WTC11 (cell line): ENCODE measurements around the gene PSMB2. TPM values are rescaled to one million over a fixed set of nuclear protein-coding genes. Genes with fewer than 3 reads are reported as not detected.
"Not testable (repeated sequence)": the region's sequence is repeated elsewhere in the genome, so short reads cannot be mapped to it uniquely, and the experiment has no call there.

ENCODE experiments used
- ATAC-seq: fragments of 200-7000 bp; cut with Tn5 transposase; 2 replicates; pipeline ENCODE4 v1.10.0; 2021; ENCODE audit warnings: mild to moderate bottlenecking, moderate library complexity
- CTCF ChIA-PET: fragments of 300-600 bp; sonication (Branson Sonifier 250); formaldehyde crosslinking; loops from one replicate; lab custom pipeline; 2021; ENCODE audit warnings: antibody characterized with exemption; lab: Charles Lee
- POLR2A ChIA-PET: fragments of 350-600 bp; sonication (Branson Sonifier 250); formaldehyde crosslinking; loops from one replicate; lab custom pipeline; 2021; ENCODE audit warnings: antibody characterized with exemption; lab: Charles Lee
- DNase-seq: peaks from one replicate; pipeline ENCODE4 v3.0.0; 2021; ENCODE audit warnings: low spot score
- H3K27ac Mint-ChIP-seq: 2 replicates; pipeline ENCODE4 v1.8.0; 2021; ENCODE audit warnings: mixed read lengths
- H3K27me3 Mint-ChIP-seq: 2 replicates; pipeline ENCODE4 v1.8.0; 2021; ENCODE audit warnings: low read depth, mild to moderate bottlenecking, moderate library complexity, mixed read lengths
- H3K36me3 Mint-ChIP-seq: 2 replicates; pipeline ENCODE4 v1.8.0; 2021; ENCODE audit warnings: mixed read lengths
- H3K4me1 Mint-ChIP-seq: 2 replicates; pipeline ENCODE4 v1.8.0; 2022; ENCODE audit warnings: mixed read lengths
- H3K4me3 Mint-ChIP-seq: 2 replicates; pipeline ENCODE4 v1.8.0; 2021; ENCODE audit warnings: mild to moderate bottlenecking, moderate library complexity, mixed read lengths
- H3K9me3 Mint-ChIP-seq: 2 replicates; pipeline ENCODE4 v1.8.0; 2021; ENCODE audit warnings: mixed read lengths
- AFF4 ChIP-seq: sonication (generic); formaldehyde crosslinking; IDR thresholded peaks from 2 replicates; pipeline ENCODE4 v1.8.1; 2023; ENCODE audit warnings: mild to moderate bottlenecking, missing genetic modification reagents, borderline replicate concordance
- ELF4 ChIP-seq: sonication (generic); formaldehyde crosslinking; IDR thresholded peaks from 2 replicates; pipeline ENCODE4 v1.8.1; 2022; ENCODE audit warnings: low read depth, mild to moderate bottlenecking, moderate library complexity, missing genetic modification reagents
- EMX1 ChIP-seq: fragments of 250-450 bp; sonication (Bioruptor Pico); IDR thresholded peaks from 2 replicates; pipeline ENCODE4 v1.8.0; 2021; ENCODE audit warnings: mild to moderate bottlenecking
- ETV6 ChIP-seq: sonication (generic); formaldehyde crosslinking; IDR thresholded peaks from 2 replicates; pipeline ENCODE4 v1.8.1; 2022; ENCODE audit warnings: mild to moderate bottlenecking, missing genetic modification reagents
- FOXP4 ChIP-seq: sonication (generic); formaldehyde crosslinking; IDR thresholded peaks from 2 replicates; pipeline ENCODE4 v1.8.0; 2022; ENCODE audit warnings: mild to moderate bottlenecking, missing genetic modification reagents
- IRF1 ChIP-seq: sonication (generic); formaldehyde crosslinking; IDR thresholded peaks from 2 replicates; pipeline ENCODE4 v1.8.0; 2023; ENCODE audit warnings: missing genetic modification reagents
- MXD4 ChIP-seq: fragments of 250-450 bp; sonication (Bioruptor Pico); IDR thresholded peaks from 2 replicates; pipeline ENCODE4 v1.8.0; 2021; ENCODE audit warnings: mild to moderate bottlenecking, moderate library complexity, borderline replicate concordance
- NFYB ChIP-seq: sonication (generic); formaldehyde crosslinking; conservative IDR thresholded peaks from 2 replicates; pipeline ENCODE4 v1.8.0; 2022; ENCODE audit warnings: low read depth, missing genetic modification reagents
- RELA ChIP-seq: sonication (generic); formaldehyde crosslinking; IDR thresholded peaks from 2 replicates; pipeline ENCODE4 v1.8.1; 2022; ENCODE audit warnings: missing genetic modification reagents, mild to moderate bottlenecking, borderline replicate concordance
- RORB ChIP-seq: fragments of 250-450 bp; sonication (Bioruptor Pico); IDR thresholded peaks from 2 replicates; pipeline ENCODE4 v1.9.0; 2021; ENCODE audit warnings: mild to moderate bottlenecking
- SP1 ChIP-seq: sonication (generic); formaldehyde crosslinking; conservative IDR thresholded peaks from 2 replicates; pipeline ENCODE4 v1.8.1; 2022; ENCODE audit warnings: missing genetic modification reagents
- ZNF121 ChIP-seq: sonication (generic); formaldehyde crosslinking; IDR thresholded peaks from 2 replicates; pipeline ENCODE4 v1.8.0; 2023; ENCODE audit warnings: missing genetic modification reagents
- ZNF232 ChIP-seq: sonication (generic); formaldehyde crosslinking; IDR thresholded peaks from 2 replicates; pipeline ENCODE4 v1.8.0; 2022; ENCODE audit warnings: mild to moderate bottlenecking, missing genetic modification reagents
- ZSCAN18 ChIP-seq: fragments of 250-450 bp; sonication (Bioruptor Pico); IDR thresholded peaks from 2 replicates; pipeline ENCODE4 v2.1.2; 2022; ENCODE audit warnings: mild to moderate bottlenecking, moderate library complexity
- total RNA-seq: library from RNA; stranded (reverse); gene quantifications from 3 replicates; pipeline ENCODE4 v1.2.3, GENCODE V29; 2021

Gene PSMB2
- total RNA-seq, 1 experiment from 2014 or later, result 76.7 TPM

- Mint-ChIP-seq H3K4me1 (peaks cover 10% of the 10 kb centered on the region; the same call in 1 of the 2 replicates), H3K9me3 (no peaks in the 10 kb centered on the region), H3K27me3 (no peaks in the 10 kb centered on the region; the same call in 1 of the 2 replicates), H3K27ac (no peak overlapping the region), H3K36me3 (no peaks in the 10 kb centered on the region), H3K4me3 (no peak overlapping the region)
- DNase-seq, result no peak
- ChIA-PET POLR2A (interaction anchor here (0.6 kb wide), 1 partner anchor 19 kb away, joined by 3 read pairs; no protein-coding TSS in a partner anchor), CTCF (no interaction called here)
- no peak for ATAC-seq
- TF ChIP-seq IRF1 (no peak), ELF4 (CRISPR knock-in tag) (no peak)
These were observed 53.6 kb downstream of the PSMB2 start for GRCh38 chr1:35587736-35588135.

- no peak for ATAC-seq
- POLR2A ChIA-PET, result no interaction called here
- CTCF ChIA-PET, result interaction anchor here (4.4 kb wide), 1 partner anchor 140 kb away, joined by 19 read pairs; no protein-coding TSS in a partner anchor
- no peaks in the 10 kb centered on the region for H3K9me3 Mint-ChIP-seq
- H3K27me3 Mint-ChIP-seq, result no peaks in the 10 kb centered on the region; the same call in 1 of the 2 replicates
- H3K36me3 Mint-ChIP-seq, result no peaks in the 10 kb centered on the region
- no peak overlapping the region for H3K4me3 Mint-ChIP-seq
- DNase-seq, result no peak
- no peak for TF ChIP-seq MXD4
- TF ChIP-seq FOXP4, result no peak
- no peak for TF ChIP-seq ZNF232
- no peak for TF ChIP-seq RORB (CRISPR knock-in tag)
- H3K4me1 Mint-ChIP-seq, result peaks cover 10% of the 10 kb centered on the region; the same call in 1 of the 2 replicates
- no peak overlapping the region for H3K27ac Mint-ChIP-seq
These were observed 54.5 kb downstream of the PSMB2 start for GRCh38 chr1:35586808-35587207.

GRCh38 chr1:35585805-35586204 lies 55.5 kb downstream of the PSMB2 start:
- POLR2A ChIA-PET, result interaction anchor here (0.5 kb wide), 1 partner anchor 47 kb away, joined by 3 read pairs; no protein-coding TSS in a partner anchor
- not testable (repeated sequence) for H3K27me3 Mint-ChIP-seq, H3K27ac Mint-ChIP-seq, H3K36me3 Mint-ChIP-seq
- H3K4me1 Mint-ChIP-seq, result peaks cover 10% of the 10 kb centered on the region; the same call in 1 of the 2 replicates
- 0 out of 2 replicates have a peak, but pooled peaks have one; percentile 39 for TF ChIP-seq ZNF121 (CRISPR knock-in tag)
- TF ChIP-seq, all 79 proteins: peak for 1; not testable (repeated sequence) for 78
- CTCF ChIA-PET, result interaction anchor here (1.2 to 4.4 kb wide), 3 partner anchors 21 to 141 kb away, joined by 4 to 19 read pairs (median 4); no protein-coding TSS in a partner anchor
- not testable (repeated sequence) for H3K4me3 Mint-ChIP-seq, H3K9me3 Mint-ChIP-seq, DNase-seq, ATAC-seq

GRCh38 chr1:35585281-35585680 lies 56.0 kb downstream of the PSMB2 start:
- Mint-ChIP-seq H3K27ac (no peak overlapping the region), H3K9me3 (no peaks in the 10 kb centered on the region), H3K27me3 (peaks cover 3% of the 10 kb centered on the region), H3K4me1 (peaks cover 10% of the 10 kb centered on the region; the same call in 1 of the 2 replicates), H3K36me3 (no peaks in the 10 kb centered on the region), H3K4me3 (no peak overlapping the region)
- TF ChIP-seq EMX1 (CRISPR knock-in tag) (no peak), NFYB (no peak), SP1 (no peak)
- DNase-seq, result no peak
- POLR2A ChIA-PET, result no interaction called here
- CTCF ChIA-PET, result interaction anchor here (0.9 to 4.4 kb wide), 5 partner anchors 8 to 142 kb away, joined by 3 to 19 read pairs (median 4); no protein-coding TSS in a partner anchor
- ATAC-seq, result no peak

- H3K36me3 Mint-ChIP-seq, POLR2A ChIA-PET, ATAC-seq, H3K9me3 Mint-ChIP-seq, H3K27ac Mint-ChIP-seq, H3K4me3 Mint-ChIP-seq, CTCF ChIA-PET, DNase-seq: not testable (repeated sequence)
- peaks cover 11% of the 10 kb centered on the region for H3K4me1 Mint-ChIP-seq
- H3K27me3 Mint-ChIP-seq, result peaks cover 38% of the 10 kb centered on the region
These were observed 59.7 kb downstream of the PSMB2 start for GRCh38 chr1:35581621-35582020.

GRCh38 chr1:35580949-35581388 lies 60.4 kb downstream of the PSMB2 start:
- H3K4me3 Mint-ChIP-seq, result no peak overlapping the region
- ChIA-PET CTCF (interaction anchor here (1.7 kb wide), 1 partner anchor 135 kb away, joined by 5 read pairs; no protein-coding TSS in a partner anchor), POLR2A (no interaction called here)
- H3K9me3 Mint-ChIP-seq, result no peaks in the 10 kb centered on the region
- ATAC-seq, result no peak
- peaks cover 17% of the 10 kb centered on the region for H3K4me1 Mint-ChIP-seq
- DNase-seq, result no peak
- H3K36me3 Mint-ChIP-seq, result no peaks in the 10 kb centered on the region
- no peak overlapping the region for H3K27ac Mint-ChIP-seq
- H3K27me3 Mint-ChIP-seq, result peaks cover 44% of the 10 kb centered on the region
- no peak for TF ChIP-seq ZSCAN18
- no peak for TF ChIP-seq NFYB
- no peak for TF ChIP-seq RELA (CRISPR knock-in tag)
- no peak for TF ChIP-seq AFF4 (CRISPR knock-in tag)
- no peak for TF ChIP-seq ETV6 (CRISPR knock-in tag)
